Trophoblast cell (in vitro differentiated cells and primary cell): ENCODE results near the gene IARS2.
"Not testable (repeated sequence)": the region's sequence is repeated elsewhere in the genome, so short reads cannot be mapped to it uniquely, and the experiment has no call there.

Source experiments
- DNase-seq, 2 donors: peaks; one replicate each; pipeline ENCODE4 v3.0.0-alpha.2; 2016
- H2AFZ ChIP-seq: 2 replicates; pipeline ENCODE4 v1.6.1; 2013; ENCODE audit warnings: low read length, moderate library complexity, mild to moderate bottlenecking; ENCODE audit not compliant: insufficient read depth, poor library complexity
- H2AK5ac ChIP-seq: 2 replicates; pipeline ENCODE4 v1.6.1; 2013; ENCODE audit warnings: mild to moderate bottlenecking, low read length
- H2BK120ac ChIP-seq: 2 replicates; pipeline ENCODE4 v1.6.1; 2013; ENCODE audit warnings: low read length, mild to moderate bottlenecking, moderate library complexity; ENCODE audit not compliant: insufficient read depth, poor library complexity
- H2BK12ac ChIP-seq: 2 replicates; pipeline ENCODE4 v1.6.1; 2013; ENCODE audit warnings: mild to moderate bottlenecking, low read length, moderate library complexity
- H2BK5ac ChIP-seq: 2 replicates; pipeline ENCODE4 v1.6.1; 2013; ENCODE audit warnings: low read length, low read depth, moderate library complexity, mild to moderate bottlenecking; ENCODE audit not compliant: poor library complexity
- H3K14ac ChIP-seq: 2 replicates; pipeline ENCODE4 v1.6.1; 2013; ENCODE audit warnings: mild to moderate bottlenecking, low read length
- H3K18ac ChIP-seq: 2 replicates; pipeline ENCODE4 v1.6.1; 2013; ENCODE audit warnings: mild to moderate bottlenecking, low read length
- H3K23ac ChIP-seq: 2 replicates; pipeline ENCODE4 v1.6.1; 2013; ENCODE audit warnings: low read length
- H3K27ac ChIP-seq: 2 replicates; pipeline ENCODE4 v1.5.1; 2013; ENCODE audit warnings: low read depth, mild to moderate bottlenecking, inconsistent platforms, low read length, moderate library complexity
- H3K27me3 ChIP-seq: 2 replicates; pipeline ENCODE4 v1.6.1; 2013; ENCODE audit warnings: inconsistent platforms, mild to moderate bottlenecking, low read length, moderate library complexity; ENCODE audit not compliant: insufficient read depth
- H3K36me3 ChIP-seq, 2 experiments: 1 replicate in 1 of 2; 2 replicates in 1 of 2; pipeline ENCODE4 v1.6.1; 2013; ENCODE audit warnings: low read length in 2 of 2, mild to moderate bottlenecking in 2 of 2, moderate library complexity in 1 of 2; ENCODE audit not compliant: insufficient read depth in 2 of 2, control insufficient read depth in 1 of 2
- H3K4ac ChIP-seq: 2 replicates; pipeline ENCODE4 v1.6.1; 2013; ENCODE audit warnings: low read depth, mild to moderate bottlenecking, low read length, moderate library complexity
- H3K4me1 ChIP-seq, 2 experiments: 1 replicate in 1 of 2; 2 replicates in 1 of 2; pipeline ENCODE4 v1.6.1; 2013; ENCODE audit warnings: low read length in 2 of 2, mild to moderate bottlenecking in 2 of 2, moderate library complexity in 1 of 2; ENCODE audit not compliant: insufficient read depth in 2 of 2, control insufficient read depth in 1 of 2
- H3K4me2 ChIP-seq: 2 replicates; pipeline ENCODE4 v1.6.1; 2013; ENCODE audit warnings: inconsistent platforms, mild to moderate bottlenecking, low read length, moderate library complexity
- H3K4me3 ChIP-seq: 2 replicates; pipeline ENCODE4 v1.5.1; 2013; ENCODE audit warnings: mild to moderate bottlenecking, low read depth, low read length, inconsistent platforms
- H3K79me1 ChIP-seq: one replicate; pipeline ENCODE4 v1.6.1; 2013; ENCODE audit warnings: low read length
- H3K79me2 ChIP-seq: 2 replicates; pipeline ENCODE4 v1.6.1; 2013; ENCODE audit warnings: low read length, mild to moderate bottlenecking; ENCODE audit not compliant: control insufficient read depth, insufficient read depth, poor library complexity
- H3K9ac ChIP-seq: 2 replicates; pipeline ENCODE4 v1.6.1; 2013; ENCODE audit warnings: mild to moderate bottlenecking, low read length
- H3K9me3 ChIP-seq: 2 replicates; pipeline ENCODE4 v1.6.1; 2013; ENCODE audit warnings: low read depth, mild to moderate bottlenecking, control low read depth, inconsistent platforms, low read length; ENCODE audit not compliant: insufficient read depth
- H4K12ac ChIP-seq: 2 replicates; pipeline ENCODE4 v1.6.1; 2013; ENCODE audit warnings: low read depth, mild to moderate bottlenecking, low read length, moderate library complexity
- H4K8ac ChIP-seq: 2 replicates; pipeline ENCODE4 v1.6.1; 2013; ENCODE audit warnings: low read depth, mild to moderate bottlenecking, low read length, moderate library complexity
- H4K91ac ChIP-seq: one replicate; pipeline ENCODE4 v1.6.1; 2013; ENCODE audit warnings: low read depth, mild to moderate bottlenecking, low read length, moderate library complexity
- WGBS: extraction: QIAGEN DNeasy Blood & Tissue Kit; methylation state at CpG from one replicate; pipeline ENCODE4 v1.1.7; 2013; ENCODE audit warnings: missing lambda C conversion rate; ENCODE audit not compliant: insufficient read length, insufficient coverage; ENCODE audit errors: extremely low coverage; 5-methylcytosine and 5-hydroxymethylcytosine counted together

Gene IARS2

GRCh38 chr1:220158530-220158929 lies 64.6 kb downstream of the IARS2 start:
- H4K91ac ChIP-seq, H3K14ac ChIP-seq, H3K4me1 ChIP-seq, H4K12ac ChIP-seq, H3K23ac ChIP-seq, H3K9me3 ChIP-seq, H2BK12ac ChIP-seq, H2BK120ac ChIP-seq, H3K79me1 ChIP-seq, H3K27ac ChIP-seq, H3K18ac ChIP-seq, H3K4ac ChIP-seq, H3K27me3 ChIP-seq, H2AFZ ChIP-seq, H3K79me2 ChIP-seq, DNase-seq, H2BK5ac ChIP-seq, H3K4me3 ChIP-seq, H2AK5ac ChIP-seq, H3K4me2 ChIP-seq, H4K8ac ChIP-seq, H3K9ac ChIP-seq: not testable (repeated sequence)
- no CpG with 5 or more reads among the region's 7 CpGs for WGBS
- H3K36me3 ChIP-seq = peaks cover 8 to 11% of the 10 kb centered on the region in 2 experiments

- H3K9me3 ChIP-seq = no peaks in the 10 kb centered on the region
- no peak overlapping the region for H4K91ac ChIP-seq
- no peak for DNase-seq
- H2BK12ac ChIP-seq = no peak overlapping the region
- no peak overlapping the region for H2BK120ac ChIP-seq
- H2AFZ ChIP-seq = no peak overlapping the region
- no peaks in the 10 kb centered on the region for H3K4me1 ChIP-seq
- H2AK5ac ChIP-seq = no peak overlapping the region
- no peaks in the 10 kb centered on the region for H3K79me2 ChIP-seq
- H3K4me2 ChIP-seq = no peak overlapping the region
- no peak overlapping the region for H4K8ac ChIP-seq
- peaks cover 8 to 11% of the 10 kb centered on the region in 2 experiments for H3K36me3 ChIP-seq
- H3K18ac ChIP-seq = no peak overlapping the region
- no peaks in the 10 kb centered on the region for H3K27me3 ChIP-seq
- H2BK5ac ChIP-seq = no peak overlapping the region
- H3K4me3 ChIP-seq = no peak overlapping the region
- WGBS = no CpG with 5 or more reads among the region's 3 CpGs
- H3K23ac ChIP-seq = no peak overlapping the region
- H3K14ac ChIP-seq = no peak overlapping the region
- no peak overlapping the region for H3K4ac ChIP-seq
- no peak overlapping the region for H4K12ac ChIP-seq
- H3K27ac ChIP-seq = no peak overlapping the region
- no peaks in the 10 kb centered on the region for H3K79me1 ChIP-seq
- no peak overlapping the region for H3K9ac ChIP-seq
These were observed 65.1 kb downstream of the IARS2 start for GRCh38 chr1:220159041-220159440.

GRCh38 chr1:220160027-220160426 lies 66.1 kb downstream of the IARS2 start:
- H3K14ac ChIP-seq = no peak overlapping the region
- H3K79me1 ChIP-seq = no peaks in the 10 kb centered on the region
- H3K4me3 ChIP-seq = no peak overlapping the region
- no peaks in the 10 kb centered on the region for H3K9me3 ChIP-seq
- H3K27ac ChIP-seq = no peak overlapping the region
- H3K36me3 ChIP-seq = peaks cover 6 to 8% of the 10 kb centered on the region in 2 experiments
- H3K23ac ChIP-seq = no peak overlapping the region
- no peaks in the 10 kb centered on the region for H3K4me1 ChIP-seq
- H3K79me2 ChIP-seq = no peaks in the 10 kb centered on the region
- WGBS = no CpG with 5 or more reads among the region's 1 CpG
- H2AFZ ChIP-seq = no peak overlapping the region
- no peak overlapping the region for H3K18ac ChIP-seq
- H4K91ac ChIP-seq = no peak overlapping the region
- H3K4me2 ChIP-seq = no peak overlapping the region
- no peak for DNase-seq
- H2BK5ac ChIP-seq = no peak overlapping the region
- no peak overlapping the region for H2BK120ac ChIP-seq
- no peak overlapping the region for H2AK5ac ChIP-seq
- H3K27me3 ChIP-seq = no peaks in the 10 kb centered on the region
- H2BK12ac ChIP-seq = no peak overlapping the region
- H3K4ac ChIP-seq = no peak overlapping the region
- no peak overlapping the region for H4K12ac ChIP-seq
- no peak overlapping the region for H3K9ac ChIP-seq
- H4K8ac ChIP-seq = no peak overlapping the region

GRCh38 chr1:220164116-220164515 lies 70.2 kb downstream of the IARS2 start:
- Histone ChIP-seq H3K14ac (no peak overlapping the region), H3K18ac (no peak overlapping the region), H3K79me1 (no peaks in the 10 kb centered on the region), H3K4me3 (no peak overlapping the region), H3K27me3 (no peaks in the 10 kb centered on the region), H2BK5ac (no peak overlapping the region), H4K12ac (no peak overlapping the region), H3K36me3 (peaks cover 6 to 9% of the 10 kb centered on the region in 2 experiments), H3K23ac (no peak overlapping the region), H3K4ac (no peak overlapping the region), H2AK5ac (no peak overlapping the region), H3K4me1 (no peaks in the 10 kb centered on the region), H2BK120ac (no peak overlapping the region), H3K9me3 (no peaks in the 10 kb centered on the region), H4K91ac (no peak overlapping the region), H3K4me2 (no peak overlapping the region), H2AFZ (no peak overlapping the region), H3K27ac (no peak overlapping the region), H3K79me2 (no peaks in the 10 kb centered on the region), H2BK12ac (no peak overlapping the region), H4K8ac (no peak overlapping the region), H3K9ac (no peak overlapping the region)
- DNase-seq = no peak
- WGBS = no CpG with 5 or more reads among the region's 1 CpG
